GM19351 (cell line): ENCODE data around the gene PUS7.
A peak's percentile ranks its signal among the peaks of the same experiment; 100 is the strongest.
"Not testable (repeated sequence)": the region's sequence is repeated elsewhere in the genome, so short reads cannot be mapped to it uniquely, and the experiment has no call there.

Experiments
- ATAC-seq: cut with Tn5 transposase; IDR thresholded peaks from one replicate; pipeline ENCODE4 v1.9.1; 2021; ENCODE audit warnings: mild to moderate bottlenecking, moderate library complexity; ENCODE audit not compliant: unreplicated experiment

Gene PUS7

DNA sequence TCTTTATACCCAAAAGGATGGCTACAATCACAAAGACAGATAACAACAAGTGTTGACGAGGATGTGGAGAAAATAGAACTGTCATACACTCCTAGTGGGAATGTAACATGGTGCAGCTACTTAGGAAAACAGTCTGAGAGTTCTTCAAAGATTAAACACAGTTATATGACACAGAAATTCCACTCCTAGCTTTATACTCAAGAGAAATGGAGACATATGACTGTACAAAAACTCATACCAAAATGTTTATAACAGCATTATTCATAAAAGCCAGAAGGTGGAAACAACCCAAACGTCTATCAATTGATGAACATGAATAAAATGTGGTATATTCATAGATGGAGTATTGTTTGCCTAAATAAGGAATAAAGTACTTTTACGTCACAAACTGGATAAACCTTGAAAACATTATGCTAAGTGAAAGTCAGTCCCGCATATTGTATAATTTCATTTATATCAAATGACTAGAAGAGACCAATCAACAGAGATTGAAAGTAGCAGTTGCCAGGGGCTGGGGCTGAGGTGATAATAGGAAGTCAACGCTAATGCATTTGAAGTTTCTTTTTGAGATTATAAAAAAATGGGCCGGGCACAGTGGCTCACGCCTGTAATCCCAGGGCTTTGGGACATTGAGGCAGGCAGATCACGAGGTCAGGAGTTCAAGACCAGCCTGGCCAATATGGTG lies 71.8 kb downstream of the PUS7 start:
- no peak for ATAC-seq

DNA sequence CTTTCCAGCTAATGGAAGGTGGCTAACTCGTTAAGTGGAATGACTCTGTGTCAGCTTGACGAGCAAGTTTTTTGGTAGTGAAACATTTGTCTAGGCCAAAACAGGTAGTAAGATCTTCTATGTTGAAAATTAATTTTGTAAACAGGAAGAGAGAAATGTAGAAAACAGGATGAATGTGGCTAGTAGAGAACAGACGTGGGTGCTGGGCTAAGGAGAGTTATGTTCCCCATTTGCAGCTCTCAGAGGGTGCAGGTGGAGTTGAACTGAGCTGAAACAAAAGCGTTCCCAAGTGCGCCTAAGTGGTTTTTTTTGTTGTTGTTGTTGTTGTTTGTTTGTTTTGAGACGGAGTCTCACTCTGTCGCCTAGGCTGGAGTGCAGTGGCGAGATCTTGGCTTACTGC lies 73.9 kb downstream of the PUS7 start:
- peak; percentile 79 for ATAC-seq

DNA sequence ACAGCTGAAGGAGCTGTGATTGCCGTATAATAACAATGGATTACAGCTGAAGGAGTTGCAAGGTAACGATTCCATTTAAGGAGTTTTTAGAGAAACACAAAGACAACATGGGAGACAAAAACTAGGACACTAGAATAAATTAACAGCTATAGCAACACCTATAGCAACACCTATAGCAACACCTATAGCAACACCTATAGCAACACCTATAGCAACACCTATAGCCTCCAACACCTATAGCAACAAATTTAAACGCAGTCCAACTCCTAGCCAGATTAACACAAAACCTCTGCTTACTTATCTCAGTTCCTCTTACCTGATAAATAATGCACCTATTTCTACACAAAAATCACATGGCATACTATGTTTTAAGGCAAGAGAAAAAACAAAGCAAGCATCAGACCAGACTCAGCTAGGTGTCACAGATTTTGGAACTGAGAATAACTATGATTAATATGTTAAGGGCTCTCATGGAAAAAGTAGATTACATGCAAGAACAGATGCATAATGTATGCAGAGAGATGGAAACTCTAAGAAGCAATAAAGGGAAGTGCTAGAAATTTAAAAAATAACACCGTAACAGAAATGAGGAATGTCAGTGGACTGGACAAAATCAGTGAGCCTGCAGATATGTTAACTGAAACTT lies 77.6 kb downstream of the PUS7 start:
- no peak for ATAC-seq

DNA sequence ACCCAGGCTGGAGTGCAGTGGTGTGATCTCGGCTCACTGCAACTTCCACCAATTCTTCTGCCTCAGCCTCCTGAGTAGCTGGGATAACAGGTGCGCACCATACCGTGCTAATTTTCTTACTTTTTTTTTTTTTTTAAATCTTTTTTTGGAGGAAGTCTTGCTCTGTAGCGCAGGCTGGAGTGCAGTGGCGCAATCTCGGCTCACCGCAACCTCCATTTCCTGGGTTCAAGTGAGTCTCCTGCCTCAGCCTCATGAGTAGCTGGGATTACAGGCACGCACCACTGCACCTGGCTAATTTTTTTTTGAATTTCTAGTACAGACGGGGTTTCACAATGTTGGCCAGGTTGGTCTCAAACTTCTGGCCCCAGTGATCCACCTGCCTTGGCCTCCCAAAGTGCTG lies 79.9 kb downstream of the PUS7 start:
- not testable (repeated sequence) for ATAC-seq

DNA sequence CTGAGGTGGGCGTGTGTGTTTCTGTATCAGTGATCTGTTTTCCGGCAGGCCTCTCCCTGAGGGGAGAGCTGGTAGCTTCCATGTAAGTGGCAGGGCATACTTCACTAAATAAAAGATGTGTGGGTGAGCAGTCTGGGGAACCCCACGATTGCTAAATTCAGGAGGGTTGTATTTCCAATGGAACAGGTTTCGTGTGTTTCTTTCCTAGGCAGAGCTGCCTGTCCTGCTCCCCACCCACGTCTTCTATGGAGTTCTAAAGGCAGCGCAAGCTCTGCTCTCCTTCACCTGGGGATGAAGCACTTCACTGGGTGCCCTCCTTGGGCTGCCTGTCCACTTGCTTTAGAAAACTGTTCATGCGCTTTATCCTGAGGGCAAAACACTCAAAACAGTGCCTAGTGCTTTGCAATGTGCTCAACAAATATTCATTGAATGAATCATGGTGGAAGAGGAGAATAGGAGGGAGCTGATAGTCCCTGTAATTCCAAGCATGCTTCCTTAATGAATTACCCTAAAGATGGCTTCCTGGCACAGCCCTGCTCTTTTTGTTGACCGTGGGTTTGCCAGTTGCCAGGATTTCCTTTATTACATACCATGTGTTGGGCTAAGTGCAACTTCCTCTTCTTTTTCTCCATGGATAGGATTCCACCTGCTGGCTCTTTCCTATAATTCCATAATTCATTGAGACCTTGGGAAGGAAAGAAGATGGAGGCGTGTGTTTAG lies 82.7 kb downstream of the PUS7 start:
- ATAC-seq, result no peak

DNA sequence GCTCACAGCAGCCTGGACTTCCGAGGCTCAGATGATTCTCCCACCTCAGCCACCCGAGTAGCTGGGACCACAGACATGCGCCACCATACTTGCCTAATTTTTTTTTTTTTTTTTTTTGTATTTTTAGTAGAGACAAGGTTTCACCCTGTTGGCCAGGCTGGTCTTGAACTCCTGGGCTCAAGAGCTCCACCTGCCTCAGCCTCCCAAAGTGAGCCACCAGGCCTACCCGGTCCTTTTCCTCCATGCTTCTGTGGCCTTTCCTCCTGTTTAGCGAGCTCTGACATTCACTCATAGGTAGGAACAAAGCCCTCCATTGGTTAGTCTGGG lies 83.3 kb downstream of the PUS7 start:
- no peak for ATAC-seq

DNA sequence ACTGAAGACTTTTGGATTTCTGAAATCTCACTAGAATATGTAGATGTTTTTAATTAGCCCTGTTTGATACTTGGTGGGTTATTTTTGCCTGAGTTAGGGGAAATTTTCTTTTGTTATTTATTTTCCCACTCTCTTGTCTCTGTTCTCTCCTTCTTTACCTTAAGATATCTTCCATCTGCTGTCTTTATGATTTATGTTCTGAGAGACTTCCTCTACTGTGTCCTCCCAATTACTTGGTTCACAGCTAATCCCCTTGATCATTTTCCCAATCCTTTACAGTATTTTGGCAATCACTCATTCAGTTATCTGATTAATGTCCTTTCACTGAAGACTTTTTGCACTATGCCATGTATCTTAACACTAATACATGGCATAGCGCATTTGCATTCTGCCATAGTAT lies 83.8 kb downstream of the PUS7 start:
- no peak for ATAC-seq

DNA sequence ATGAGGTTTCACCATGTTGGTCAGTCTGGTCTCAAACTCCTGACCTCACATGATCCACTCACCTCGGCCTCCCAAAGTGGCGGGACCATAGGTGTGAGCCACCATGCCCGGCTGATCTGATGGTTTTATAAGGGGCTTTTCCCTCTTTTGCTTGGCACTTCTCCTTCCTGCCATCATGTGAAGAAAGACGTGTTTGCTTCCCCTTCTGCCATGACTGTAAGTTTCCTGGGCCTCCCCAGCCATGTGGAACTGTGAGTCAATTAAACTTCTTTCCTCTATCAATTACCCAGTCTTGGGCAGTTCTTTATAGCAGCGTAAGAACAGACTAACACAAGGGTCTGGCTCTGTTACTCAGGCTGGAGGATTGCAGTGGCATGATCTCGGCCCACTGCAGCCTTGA lies 84.7 kb downstream of the PUS7 start:
- ATAC-seq, result not testable (repeated sequence)

DNA sequence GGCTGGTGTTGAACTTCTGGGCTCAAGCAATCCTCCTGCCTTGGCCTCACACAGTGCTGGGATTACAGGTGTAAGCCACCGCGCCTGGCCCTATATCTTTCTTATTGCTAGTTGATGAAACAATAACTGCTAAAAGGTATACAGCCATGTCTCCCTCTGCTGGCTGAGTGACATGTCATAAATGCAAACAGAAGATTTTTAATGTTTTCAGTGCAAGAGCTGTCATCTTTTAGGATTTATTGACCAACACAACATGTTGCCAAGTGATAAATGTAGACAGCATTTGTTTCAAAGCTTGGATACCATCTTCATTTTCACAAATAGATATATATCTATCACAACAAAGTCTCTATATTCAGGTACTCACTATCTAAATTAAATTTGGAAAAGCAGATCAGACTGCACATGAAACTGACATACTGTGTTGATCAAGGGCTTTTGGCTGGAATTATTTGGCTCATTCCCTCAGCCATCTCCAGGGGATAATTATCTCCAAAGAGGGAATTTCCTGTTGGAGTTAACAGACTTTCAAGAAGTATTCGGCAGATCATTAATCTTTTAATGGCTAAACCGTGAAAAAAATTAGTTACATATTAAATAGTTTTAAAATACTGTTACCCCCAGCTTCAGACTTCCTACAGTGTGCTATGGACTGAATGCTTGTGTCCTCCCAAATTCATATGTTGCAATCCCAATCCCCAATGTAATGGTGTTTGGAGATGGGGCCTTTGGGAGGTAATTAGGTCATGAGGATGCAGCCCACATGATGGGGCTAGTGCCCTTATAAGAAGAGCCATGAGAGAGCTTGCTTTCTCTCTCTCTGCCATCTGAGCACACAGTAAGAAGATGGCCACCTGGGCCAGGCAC lies 92.1 kb downstream of the PUS7 start:
- ATAC-seq, result peak; percentile 51

DNA sequence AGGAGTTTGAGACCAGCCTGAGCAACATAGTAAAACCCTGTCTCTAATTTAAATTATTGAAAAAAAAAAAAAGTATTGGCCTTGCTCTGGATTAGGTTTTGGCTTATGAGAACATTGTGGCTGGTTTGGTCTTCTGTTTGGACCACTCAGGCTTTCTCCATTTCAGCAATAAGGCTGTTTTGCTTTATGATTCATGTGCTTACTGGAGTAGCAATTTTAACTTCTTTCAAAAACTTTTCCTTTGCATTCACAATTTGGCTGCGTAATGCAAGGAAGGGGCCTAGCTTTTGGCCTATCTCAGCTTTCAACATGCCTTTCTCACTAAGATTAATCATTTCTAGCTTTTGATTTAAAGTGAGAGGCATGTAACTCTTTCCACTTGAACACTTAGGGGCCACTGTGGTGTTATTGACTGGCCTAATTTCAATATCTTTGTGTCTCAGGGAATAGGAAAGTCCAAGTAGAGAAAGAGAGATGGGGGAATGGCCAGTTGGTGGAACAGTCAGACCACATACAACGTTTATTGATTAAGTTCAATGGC lies 95.4 kb downstream of the PUS7 start:
- ATAC-seq, result no peak

DNA sequence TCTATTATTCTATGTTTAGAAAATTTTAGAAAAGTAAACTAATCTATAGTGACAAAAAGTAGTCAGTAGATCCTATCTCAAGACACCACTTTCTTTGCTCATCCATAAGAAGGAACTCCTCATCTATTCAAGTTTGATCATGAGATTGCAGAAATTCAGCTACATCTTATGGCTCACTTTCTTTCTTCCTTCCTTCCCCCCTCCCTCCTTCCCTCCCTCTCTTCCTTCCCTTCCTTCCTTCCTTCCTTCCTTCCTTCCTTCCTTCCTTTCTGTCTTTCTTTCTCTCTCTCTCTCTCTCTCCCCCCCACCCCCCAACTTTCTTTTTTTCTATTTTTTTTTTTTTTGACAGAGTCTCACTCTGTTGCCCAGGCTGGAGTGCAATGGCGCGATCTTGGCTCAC lies 98.1 kb downstream of the PUS7 start:
- no peak for ATAC-seq

DNA sequence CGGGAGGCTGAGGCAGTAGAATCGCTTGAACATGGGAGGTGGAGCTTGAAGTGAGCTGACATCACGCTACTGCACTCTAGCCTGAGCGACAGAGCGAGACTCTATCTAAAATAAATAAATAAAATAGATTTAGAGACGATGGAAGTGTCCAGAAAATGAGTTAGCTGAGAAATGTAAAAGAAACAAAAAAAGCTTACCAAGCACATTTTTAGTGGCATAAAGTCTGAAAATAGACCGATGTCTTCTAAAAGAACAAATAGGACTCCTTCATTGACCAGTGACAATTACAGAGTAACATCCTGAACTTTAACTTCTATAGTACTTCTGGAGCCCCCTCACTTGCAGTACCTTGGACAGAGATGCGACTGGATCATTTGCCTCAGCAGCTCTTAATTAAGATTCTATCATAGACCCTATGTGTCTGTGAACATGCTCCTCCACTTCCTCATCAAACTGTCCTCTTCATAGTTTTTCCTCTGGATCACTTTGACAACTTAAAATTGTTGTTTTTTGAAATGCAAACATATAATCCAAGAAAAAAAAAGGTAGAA lies 108.1 kb downstream of the PUS7 start:
- no peak for ATAC-seq

DNA sequence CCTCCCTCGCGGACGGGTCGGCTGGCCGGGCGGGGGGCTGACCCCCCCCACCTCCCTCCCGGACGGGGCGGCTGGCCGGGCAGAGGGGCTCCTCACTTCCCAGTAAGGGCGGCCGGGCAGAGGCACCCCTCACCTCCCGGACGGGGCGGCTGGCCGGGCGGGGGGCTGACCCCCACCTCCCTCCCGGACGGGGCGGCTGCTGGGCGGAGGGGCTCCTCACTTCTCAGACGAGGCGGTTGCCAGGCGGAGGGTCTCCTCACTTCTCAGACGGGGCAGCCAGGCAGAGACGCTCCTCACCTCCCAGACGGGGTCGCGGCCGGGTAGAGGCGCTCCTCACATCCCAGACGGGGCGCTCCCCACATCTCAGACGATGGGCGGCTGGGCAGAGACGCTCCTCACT lies 111.3 kb downstream of the PUS7 start:
- ATAC-seq, result not testable (repeated sequence)

DNA sequence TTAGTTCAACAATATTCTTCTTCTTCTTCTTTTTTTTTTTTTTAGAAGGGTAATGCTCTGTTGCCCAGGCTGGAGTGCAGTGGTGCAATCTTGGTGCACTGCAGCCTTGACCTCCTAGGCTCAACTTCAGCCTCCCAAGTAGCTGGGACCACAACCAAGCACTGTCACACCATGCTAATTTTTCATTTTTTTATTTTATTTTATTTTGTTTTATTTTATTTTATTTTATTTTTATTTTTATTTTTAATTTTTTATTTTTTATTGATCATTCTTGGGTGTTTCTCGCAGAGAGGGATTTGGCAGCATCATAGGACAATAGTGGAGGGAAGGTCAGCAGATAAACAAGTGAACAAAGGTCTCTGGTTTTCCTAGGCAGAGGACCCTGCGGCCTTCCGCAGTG lies 112.3 kb downstream of the PUS7 start:
- not testable (repeated sequence) for ATAC-seq

DNA sequence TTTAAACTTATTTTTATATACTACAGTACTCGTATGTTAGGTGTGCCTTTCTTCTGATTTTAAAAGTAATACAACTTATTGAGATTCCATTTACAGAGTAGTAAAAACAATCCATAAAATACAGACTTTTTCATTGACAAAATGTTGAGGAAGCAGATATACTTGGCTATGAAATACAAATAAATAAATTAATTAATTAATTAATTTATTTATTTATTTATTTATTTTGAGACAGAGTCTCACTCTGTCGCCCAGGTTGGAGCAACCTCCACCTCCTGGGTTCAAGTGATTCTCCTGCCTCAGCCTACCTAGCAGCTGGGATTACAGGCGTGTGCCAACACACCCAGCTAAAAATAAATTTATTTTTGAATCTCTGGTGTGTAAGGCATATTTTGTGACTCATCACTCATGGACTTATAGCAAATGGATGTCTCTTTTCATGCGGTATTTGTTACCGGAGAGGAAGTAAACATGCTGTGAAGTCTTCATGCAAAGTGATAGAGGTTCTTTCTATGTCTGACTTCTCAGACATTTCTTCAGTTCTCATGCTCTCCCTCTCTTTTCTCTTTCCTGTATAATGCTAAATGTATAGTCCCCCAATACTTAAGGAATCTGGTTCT lies 113.2 kb downstream of the PUS7 start:
- ATAC-seq, result no peak
